ENCODE results near the gene FAM209B.

- TF ChIP-seq CTCF (IDR thresholded peaks at IDR 0.05) = no peak
- TF ChIP-seq EZH2 (IDR thresholded peaks at IDR 0.05; ENCODE audit: borderline replicate concordance, insufficient read depth, low read depth, low read length, poor library complexity, severe bottlenecking) = no peak
Measured at GRCh38 chr20:56542489-56543030, 9.5 kb downstream of the FAM209B start.

Data from B cell (primary cell).